HTERT RPE-1 (cell line): ENCODE results near the gene DUOX2.
"Not testable (repeated sequence)": the region's sequence is repeated elsewhere in the genome, so short reads cannot be mapped to it uniquely, and the experiment has no call there.

ENCODE experiments used
- in situ Hi-C: fragments of 300-500 bp; cut with MboI; formaldehyde crosslinking; loops from 4 replicates; pipeline ENCODE4 v1.14.3; 2020; ENCODE audit warnings: low sequenced_read_pairs

Gene DUOX2

DNA sequence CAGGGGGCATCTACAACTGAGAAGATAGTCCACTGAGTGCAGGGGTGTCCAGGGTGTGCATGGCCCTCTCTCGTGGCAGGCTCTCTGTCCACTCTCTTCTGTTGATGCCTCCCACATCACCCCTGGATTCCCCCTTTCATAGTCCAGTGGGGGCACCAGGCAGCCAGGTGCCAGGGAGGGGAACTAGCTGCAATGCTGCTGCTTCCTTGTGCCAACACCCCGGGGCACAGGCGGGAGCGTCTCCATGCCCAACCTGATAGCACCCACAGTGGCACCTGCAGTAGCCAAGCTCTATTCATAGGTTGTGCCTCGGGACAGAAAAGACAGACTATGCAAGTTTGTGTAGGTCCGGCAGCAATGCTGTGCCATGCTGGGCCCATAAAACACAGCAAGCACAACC lies 11.7 kb downstream of the DUOX2 start:
- in situ Hi-C loops, result no loop called here

DNA sequence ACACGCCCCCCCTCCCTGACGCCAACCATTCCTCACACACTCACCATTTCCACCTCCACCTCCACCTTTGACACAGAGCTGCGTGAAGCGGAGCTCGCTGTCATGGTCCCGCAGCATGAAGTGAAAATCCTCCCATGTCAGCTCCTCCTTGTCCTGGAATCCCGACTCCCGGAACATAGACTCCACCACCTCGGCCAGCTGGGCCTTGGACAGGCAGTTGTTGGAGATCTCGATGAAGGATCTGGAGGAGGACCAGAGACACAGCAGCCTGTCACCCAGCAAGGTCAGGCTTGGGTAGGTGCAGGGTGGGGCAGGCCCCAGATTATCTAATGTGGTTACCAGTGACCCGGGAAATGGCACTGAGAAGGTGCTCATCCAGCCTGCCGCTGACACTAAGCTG lies 12.2 kb downstream of the DUOX2 start:
- in situ Hi-C loops, result no loop called here

DNA sequence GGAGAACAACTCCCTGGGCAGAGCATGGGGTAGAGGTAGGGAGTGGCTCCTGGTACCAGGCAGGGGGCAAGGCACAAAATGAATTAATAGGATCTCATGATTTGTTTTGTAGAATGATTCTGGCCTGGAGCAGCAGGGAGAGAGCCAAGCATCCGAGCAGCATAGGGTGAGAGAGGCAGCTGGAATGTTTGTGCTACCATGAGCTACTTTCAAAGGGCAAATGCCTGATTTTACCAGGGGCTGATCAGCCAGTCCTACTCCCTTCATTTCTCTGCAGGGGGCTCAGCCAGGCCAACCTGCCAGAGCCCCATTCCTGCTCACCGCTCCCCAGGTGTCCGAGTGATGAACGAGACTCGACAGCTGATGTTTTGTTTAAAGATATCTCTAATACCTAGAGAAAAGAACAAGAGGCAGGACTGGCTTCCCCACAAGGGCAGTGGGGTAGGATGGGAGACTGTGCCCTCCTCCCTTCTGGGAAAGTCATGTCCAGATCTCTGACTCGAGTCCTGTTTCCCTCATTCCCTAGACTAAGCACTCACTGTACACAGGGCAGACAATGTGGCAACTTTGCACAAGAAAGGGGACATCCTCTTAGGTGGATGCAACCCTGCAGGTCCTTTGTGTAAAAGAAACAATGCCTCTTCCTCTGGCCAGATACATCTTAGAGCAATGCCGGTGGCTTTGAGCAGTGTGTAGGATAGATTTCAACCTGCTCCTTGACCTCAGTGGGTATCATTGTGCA lies 12.9 kb downstream of the DUOX2 start:
- in situ Hi-C loops, result no loop called here

- in situ Hi-C loops, result no loop called here
These were observed 14.3 kb downstream of the DUOX2 start for GRCh38 chr15:45099549-45100165.

GRCh38 chr15:45097466-45097865 lies 16.5 kb downstream of the DUOX2 start:
- in situ Hi-C loops, result no loop called here

- in situ Hi-C loops, result no loop called here
These were observed 18.3 kb downstream of the DUOX2 start for GRCh38 chr15:45095661-45096060.

GRCh38 chr15:45094358-45094730 lies 19.6 kb downstream of the DUOX2 start:
- in situ Hi-C loops, result no loop called here

GRCh38 chr15:45093622-45094357 lies 20.2 kb downstream of the DUOX2 start:
- in situ Hi-C loops, result no loop called here

DNA sequence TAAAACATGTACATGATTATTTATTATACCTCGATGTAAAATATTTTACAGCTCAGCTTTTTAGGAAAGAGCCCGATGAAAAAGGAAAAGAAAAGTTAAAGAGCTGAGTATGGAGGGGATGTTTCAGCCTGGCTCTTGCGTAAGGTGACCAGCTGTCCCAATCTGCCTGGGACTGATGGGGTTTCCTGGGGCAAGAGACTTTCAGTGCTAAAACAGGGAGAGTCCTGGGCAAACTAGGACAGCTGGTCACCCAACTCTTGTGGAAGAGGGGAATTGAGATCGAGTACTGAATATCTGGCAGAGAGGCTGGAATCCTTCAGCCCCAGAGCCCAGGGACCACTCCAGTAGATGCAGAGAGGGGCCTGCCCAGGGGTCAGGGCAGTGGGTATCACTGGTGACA lies 21.0 kb downstream of the DUOX2 start:
- in situ Hi-C loops, result no loop called here

DNA sequence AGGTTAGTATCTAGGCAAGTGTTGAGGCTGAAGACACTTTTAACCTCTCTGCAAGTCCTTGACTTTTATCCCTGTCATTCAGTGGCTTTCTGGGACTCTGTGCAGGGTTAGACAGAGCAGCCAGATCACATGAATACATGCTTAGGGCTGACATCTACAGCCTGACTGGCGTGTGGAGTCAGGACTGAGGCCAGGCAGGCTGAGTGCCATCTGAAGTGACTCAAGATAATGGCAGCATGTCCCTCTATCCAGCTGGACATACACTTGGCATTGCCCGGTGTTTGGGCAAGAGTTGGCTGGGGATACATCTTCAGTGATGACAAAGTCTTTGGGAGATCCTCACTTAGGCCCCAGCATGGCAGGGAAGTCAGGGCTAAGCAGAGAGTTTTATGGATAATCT lies 22.4 kb downstream of the DUOX2 start:
- in situ Hi-C loops, result no loop called here

- in situ Hi-C loops, result no loop called here
These were observed 22.8 kb downstream of the DUOX2 start for GRCh38 chr15:45091161-45091560.

DNA sequence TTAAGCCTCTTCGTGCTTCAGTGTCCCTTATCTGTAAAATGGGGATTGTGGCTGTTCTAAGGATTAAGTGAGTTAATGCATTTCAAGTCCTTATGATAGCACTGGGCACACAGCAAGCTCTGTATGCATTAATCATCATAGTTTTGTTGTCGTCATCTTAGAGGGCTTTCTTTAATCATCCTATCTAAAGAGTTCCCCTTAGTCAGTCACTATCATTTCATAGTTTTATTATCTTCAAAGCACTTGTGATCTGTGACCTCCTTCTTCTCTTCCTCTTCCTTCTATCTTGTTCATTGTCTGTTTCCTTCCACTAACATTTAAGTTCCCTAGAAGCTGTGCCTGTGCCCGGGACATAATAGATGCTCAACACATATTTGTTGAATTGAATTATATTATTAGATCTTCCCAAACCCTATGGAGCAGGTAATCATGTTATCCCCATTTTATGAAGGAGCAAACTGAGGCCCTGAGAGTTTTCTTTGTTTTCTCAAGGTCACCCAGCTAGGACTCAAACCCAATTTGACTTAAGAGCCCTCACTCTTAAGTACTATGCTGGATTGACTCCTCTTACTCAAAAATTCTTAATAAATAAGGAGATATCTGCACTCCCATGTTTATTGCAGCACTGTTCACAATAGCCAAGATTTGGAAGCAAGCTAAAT lies 24.1 kb downstream of the DUOX2 start:
- in situ Hi-C loops, result no loop called here

DNA sequence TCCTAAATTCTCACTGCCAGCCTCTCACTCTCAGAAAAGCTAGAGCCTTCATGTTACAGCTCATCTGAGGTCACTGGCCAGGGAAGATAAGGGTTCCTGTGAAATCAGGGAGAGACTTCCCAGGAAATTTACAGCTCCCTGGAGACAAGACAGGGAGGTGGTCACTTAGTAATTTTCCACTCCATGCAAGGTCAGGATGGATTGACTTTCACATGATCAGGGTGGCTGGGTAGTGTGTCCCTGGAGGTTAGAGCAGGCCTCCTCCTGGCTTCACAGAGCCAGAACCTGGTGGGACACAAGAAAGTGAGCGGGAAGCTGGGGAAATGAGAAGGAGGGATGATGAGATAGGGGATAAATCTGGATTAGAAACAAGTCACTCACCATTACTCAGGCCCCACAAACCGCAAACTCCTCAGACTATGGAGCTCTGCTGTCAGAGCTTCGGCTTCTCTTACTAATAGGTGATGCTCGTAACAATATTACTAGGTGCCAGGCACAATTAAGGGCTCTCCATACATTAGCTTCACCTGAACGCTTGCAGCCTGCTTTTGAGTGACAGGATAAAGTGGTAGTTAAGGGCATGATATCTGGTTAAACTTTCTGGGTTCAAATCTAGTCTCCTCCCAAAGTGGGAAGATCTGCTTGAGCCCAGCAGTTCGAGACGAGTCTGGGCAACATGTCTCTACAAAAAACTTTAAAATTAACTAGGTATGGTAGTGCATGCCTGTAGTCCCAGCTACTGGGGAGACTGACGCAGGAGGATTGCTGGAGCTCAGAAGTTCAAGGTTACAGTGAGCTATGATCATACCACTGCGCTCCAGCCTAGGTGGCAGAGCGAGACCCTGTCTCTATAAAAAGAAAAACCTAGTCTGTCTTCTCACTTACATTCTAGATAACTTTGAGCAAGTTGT lies 24.9 kb downstream of the DUOX2 start:
- in situ Hi-C loops, result no loop called here

- in situ Hi-C loops, result no loop called here
These were observed 26.5 kb downstream of the DUOX2 start for GRCh38 chr15:45087513-45087912.

GRCh38 chr15:45084163-45084562 lies 29.8 kb downstream of the DUOX2 start:
- in situ Hi-C loops, result no loop called here

- in situ Hi-C loops, result no loop called here
These were observed 30.7 kb downstream of the DUOX2 start for GRCh38 chr15:45083223-45083622.

DNA sequence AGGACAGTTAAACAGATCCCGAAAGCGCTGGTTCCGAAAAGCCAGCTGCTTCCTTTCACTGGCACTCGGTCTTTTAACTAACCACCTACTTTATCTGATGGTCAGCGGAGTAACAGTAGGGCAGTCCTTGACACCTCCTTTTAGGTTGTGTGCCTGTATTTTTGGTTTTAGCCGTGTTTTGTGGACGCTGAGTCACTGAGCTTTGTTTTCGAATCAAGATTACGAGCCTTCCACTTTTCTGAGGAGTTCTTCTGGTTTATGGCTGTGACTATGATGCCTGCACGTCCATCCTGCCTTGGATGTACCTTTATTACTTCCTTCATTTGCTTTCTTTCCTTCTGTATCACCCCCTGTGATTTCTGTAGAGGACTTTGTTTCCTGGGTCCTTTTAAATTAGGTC lies 31.6 kb downstream of the DUOX2 start:
- in situ Hi-C loops, result not testable (repeated sequence)

GRCh38 chr15:45080593-45080992 lies 33.4 kb downstream of the DUOX2 start:
- in situ Hi-C loops, result not testable (repeated sequence)

GRCh38 chr15:45079628-45080246 lies 34.2 kb downstream of the DUOX2 start:
- in situ Hi-C loops, result not testable (repeated sequence)

DNA sequence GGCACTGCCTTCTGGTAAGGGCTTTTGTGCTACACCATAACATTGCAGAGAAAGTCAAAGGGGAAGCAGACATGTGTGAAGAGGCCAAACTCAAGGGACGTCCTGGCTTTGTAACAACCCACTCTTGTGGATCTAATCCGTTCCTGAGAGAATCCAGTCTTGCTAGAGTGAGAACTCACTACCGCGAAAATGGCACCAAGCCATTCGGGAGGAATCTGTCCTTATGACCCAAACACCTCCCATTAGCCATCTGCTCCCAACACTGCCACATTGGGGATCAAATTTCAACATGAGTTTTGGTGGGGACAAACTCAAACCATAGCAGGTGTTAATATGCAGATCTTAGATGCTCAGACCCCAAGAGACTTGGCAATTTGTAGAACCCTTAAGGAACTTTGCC lies 34.8 kb downstream of the DUOX2 start:
- in situ Hi-C loops, result not testable (repeated sequence)
